SJCRH30 (cell line): ENCODE measurements around the gene MYORG. TPM values are rescaled to one million over a fixed set of nuclear protein-coding genes. Genes with fewer than 3 reads are reported as not detected.
"Not testable (repeated sequence)": the region's sequence is repeated elsewhere in the genome, so short reads cannot be mapped to it uniquely, and the experiment has no call there.

Source experiments
- DNase-seq, 2 experiments: peaks; one replicate each; pipeline ENCODE4 v3.0.0-alpha.2; 2015 to 2020
- H3K27ac ChIP-seq: fragments of 250-450 bp; sonication (Bioruptor Pico); 2 replicates; pipeline ENCODE4 v1.5.1; 2020; ENCODE audit warnings: mild to moderate bottlenecking, moderate library complexity
- H3K27me3 ChIP-seq: fragments of 250-450 bp; sonication (Bioruptor Pico); 2 replicates; pipeline ENCODE4 v1.5.1; 2020; ENCODE audit warnings: mild to moderate bottlenecking, moderate library complexity
- H3K36me3 ChIP-seq: fragments of 250-450 bp; sonication (Bioruptor Pico); 2 replicates; pipeline ENCODE4 v1.5.1; 2020; ENCODE audit warnings: mild to moderate bottlenecking, moderate library complexity
- H3K4me1 ChIP-seq: fragments of 250-450 bp; sonication (Bioruptor Pico); 2 replicates; pipeline ENCODE4 v1.5.1; 2020; ENCODE audit warnings: mild to moderate bottlenecking, moderate library complexity
- H3K4me3 ChIP-seq: fragments of 250-450 bp; sonication (Bioruptor Pico); 2 replicates; pipeline ENCODE4 v1.5.1; 2020; ENCODE audit warnings: mild to moderate bottlenecking, moderate library complexity
- H3K9me3 ChIP-seq: fragments of 250-450 bp; sonication (Bioruptor Pico); replicated peaks from 2 replicates; pipeline ENCODE4 v1.5.1; 2020; ENCODE audit warnings: mild to moderate bottlenecking, moderate library complexity
- total RNA-seq: library from RNA; depleted of rRNA; stranded (reverse); fragments of >200 nt; shearing (Covaris generic); gene quantifications from 2 replicates; pipeline ENCODE4 v1.2.3, GENCODE V29; 2014

MYORG gene
- total RNA-seq, 1 experiment from 2014 or later, result 1.8 TPM

DNA sequence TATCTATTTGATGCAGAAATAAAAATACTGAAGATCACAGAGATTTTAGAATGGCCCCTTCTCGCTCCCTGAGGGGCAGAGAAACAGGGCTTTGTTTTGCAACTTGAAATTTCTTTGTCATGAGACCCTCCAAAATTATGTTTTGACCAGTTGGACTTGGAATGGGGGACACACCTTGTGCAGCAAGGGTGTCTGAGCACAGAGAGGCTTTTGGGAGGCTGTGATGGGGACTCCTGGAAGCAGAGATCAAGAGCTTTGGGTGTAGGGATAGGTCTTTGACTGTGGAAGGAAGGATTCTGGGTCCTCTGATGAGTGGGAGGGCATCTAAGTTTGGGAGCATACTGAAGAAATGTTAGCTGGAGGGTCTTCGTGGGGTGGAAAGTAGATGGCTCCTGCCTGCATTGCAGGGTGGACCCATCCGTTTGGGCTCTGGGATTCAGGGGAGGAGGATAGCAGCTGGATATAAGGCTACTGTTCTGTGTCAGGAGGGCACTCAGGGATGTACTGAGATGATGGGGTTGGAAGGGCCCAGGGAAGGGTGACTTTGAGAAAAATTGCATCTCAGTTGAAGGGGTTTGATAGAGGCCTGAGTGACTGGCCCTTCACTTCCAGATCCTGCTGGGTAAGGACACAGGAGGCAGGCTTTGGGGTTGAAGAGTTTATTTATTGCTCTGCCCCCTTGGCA, 1.8 kb upstream of the MYORG start:
- Histone ChIP-seq H3K36me3 (no peaks in the 10 kb centered on the region), H3K27me3 (no peaks in the 10 kb centered on the region), H3K4me1 (peaks cover 15% of the 10 kb centered on the region), H3K27ac (no peak overlapping the region), H3K9me3 (no peaks in the 10 kb centered on the region), H3K4me3 (no peak overlapping the region)
- no peak for DNase-seq

GRCh38 chr9:34377404-34377746, 677 bp upstream of the MYORG start:
- Histone ChIP-seq H3K4me1 (peaks cover 15% of the 10 kb centered on the region), H3K27me3 (no peaks in the 10 kb centered on the region), H3K4me3 (peak overlapping the region; percentile 68), H3K27ac (no peak overlapping the region), H3K9me3 (no peaks in the 10 kb centered on the region), H3K36me3 (no peaks in the 10 kb centered on the region)
- DNase-seq, result no peak

- H3K9me3 ChIP-seq, result no peaks in the 10 kb centered on the region
- peaks cover 15% of the 10 kb centered on the region for H3K4me1 ChIP-seq
- peak overlapping the region; percentile 68 for H3K4me3 ChIP-seq
- H3K27me3 ChIP-seq, result no peaks in the 10 kb centered on the region
- H3K36me3 ChIP-seq, result no peaks in the 10 kb centered on the region
- H3K27ac ChIP-seq, result no peak overlapping the region
- peak; percentile 49 to 57 for DNase-seq
Observed at GRCh38 chr9:34375901-34376595, 650 bp downstream of the MYORG start.

DNA sequence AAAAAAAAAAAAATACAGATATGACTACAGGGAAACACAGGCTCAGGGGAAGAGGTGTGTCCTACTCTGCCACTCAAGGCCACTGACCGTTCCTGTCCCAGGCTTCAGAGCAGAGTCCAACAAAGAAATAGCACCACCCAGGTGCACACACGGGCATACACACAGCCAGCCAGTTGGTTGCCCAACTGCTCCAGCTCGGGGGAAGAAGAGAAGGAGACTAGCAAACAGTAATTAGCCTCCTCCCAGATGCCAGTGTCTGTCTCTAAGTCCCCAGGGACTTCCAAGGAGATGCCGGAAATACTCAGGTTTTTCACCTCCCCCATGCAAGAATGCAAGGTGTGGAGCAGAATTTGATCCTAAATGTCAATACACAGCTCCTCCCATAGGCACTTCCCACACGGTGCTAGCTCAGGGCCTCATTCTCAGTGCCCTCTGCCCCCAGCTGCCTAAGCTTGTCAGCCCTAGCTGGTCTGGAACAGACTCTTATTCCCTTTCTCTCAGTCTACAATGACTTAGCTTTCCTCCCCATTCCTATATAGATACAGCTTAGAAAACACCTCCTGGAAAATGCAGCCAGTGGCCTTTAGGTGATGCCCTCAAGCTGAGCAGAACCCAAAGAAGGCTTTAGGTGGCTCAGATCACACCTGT, 1.7 kb downstream of the MYORG start:
- peak; percentile 17 to 52 for DNase-seq
- H3K4me3 ChIP-seq, result no peak overlapping the region
- no peaks in the 10 kb centered on the region for H3K9me3 ChIP-seq
- H3K4me1 ChIP-seq, result peaks cover 12% of the 10 kb centered on the region
- no peaks in the 10 kb centered on the region for H3K27me3 ChIP-seq
- H3K36me3 ChIP-seq, result no peaks in the 10 kb centered on the region
- no peak overlapping the region for H3K27ac ChIP-seq

- Histone ChIP-seq H3K4me1 (peaks cover 11% of the 10 kb centered on the region), H3K4me3 (no peak overlapping the region), H3K36me3 (no peaks in the 10 kb centered on the region), H3K27me3 (no peaks in the 10 kb centered on the region), H3K27ac (no peak overlapping the region), H3K9me3 (no peaks in the 10 kb centered on the region)
- DNase-seq, result no peak
Observed at GRCh38 chr9:34374339-34374738, 2.4 kb downstream of the MYORG start.

- H3K9me3 ChIP-seq, result no peaks in the 10 kb centered on the region
- no peak overlapping the region for H3K4me3 ChIP-seq
- no peak for DNase-seq
- H3K36me3 ChIP-seq, result no peaks in the 10 kb centered on the region
- no peak overlapping the region for H3K27ac ChIP-seq
- H3K4me1 ChIP-seq, result peaks cover 11% of the 10 kb centered on the region
- no peaks in the 10 kb centered on the region for H3K27me3 ChIP-seq
Observed at GRCh38 chr9:34373749-34374148, 2.9 kb downstream of the MYORG start.

GRCh38 chr9:34372467-34373011, 4.2 kb downstream of the MYORG start:
- Histone ChIP-seq H3K4me1 (peaks cover 11% of the 10 kb centered on the region), H3K9me3 (no peaks in the 10 kb centered on the region), H3K36me3 (no peaks in the 10 kb centered on the region), H3K27ac (no peak overlapping the region), H3K4me3 (no peak overlapping the region), H3K27me3 (no peaks in the 10 kb centered on the region)
- DNase-seq, result no peak

DNA sequence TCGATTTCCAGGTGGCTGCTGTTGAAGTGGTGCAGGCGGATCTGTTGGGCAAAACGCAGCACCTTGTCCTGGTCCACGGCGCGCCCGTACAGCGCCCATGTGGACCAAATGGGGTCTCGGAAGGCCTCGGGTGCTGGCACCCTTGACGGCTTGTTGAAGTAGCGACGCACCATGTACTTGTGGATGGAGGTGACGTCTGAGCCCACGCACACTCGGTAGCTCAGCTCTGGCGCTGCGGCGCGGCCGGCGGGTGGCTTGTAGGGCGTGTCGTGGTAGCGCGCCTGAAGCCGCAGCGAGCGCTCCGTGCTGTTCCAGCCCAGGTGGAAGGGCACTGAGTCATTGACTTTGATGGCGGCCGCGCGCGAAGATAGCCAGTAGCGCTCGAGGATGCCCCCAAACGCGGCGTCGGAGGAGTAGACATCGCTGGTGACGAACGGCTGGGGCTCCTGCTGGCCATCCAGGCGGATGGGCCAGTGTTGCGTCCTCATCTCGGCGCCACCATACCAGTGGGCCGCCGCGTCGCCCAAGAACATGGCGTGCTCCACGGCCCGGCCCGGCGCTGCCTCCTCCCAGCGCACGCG, 4.7 kb downstream of the MYORG start:
- Histone ChIP-seq H3K9me3 (no peaks in the 10 kb centered on the region; the same call in 1 of the 2 replicates), H3K27me3 (no peaks in the 10 kb centered on the region), H3K36me3 (no peaks in the 10 kb centered on the region), H3K27ac (no peak overlapping the region), H3K4me3 (no peak overlapping the region), H3K4me1 (peaks cover 11% of the 10 kb centered on the region)
- DNase-seq, result no peak

DNA sequence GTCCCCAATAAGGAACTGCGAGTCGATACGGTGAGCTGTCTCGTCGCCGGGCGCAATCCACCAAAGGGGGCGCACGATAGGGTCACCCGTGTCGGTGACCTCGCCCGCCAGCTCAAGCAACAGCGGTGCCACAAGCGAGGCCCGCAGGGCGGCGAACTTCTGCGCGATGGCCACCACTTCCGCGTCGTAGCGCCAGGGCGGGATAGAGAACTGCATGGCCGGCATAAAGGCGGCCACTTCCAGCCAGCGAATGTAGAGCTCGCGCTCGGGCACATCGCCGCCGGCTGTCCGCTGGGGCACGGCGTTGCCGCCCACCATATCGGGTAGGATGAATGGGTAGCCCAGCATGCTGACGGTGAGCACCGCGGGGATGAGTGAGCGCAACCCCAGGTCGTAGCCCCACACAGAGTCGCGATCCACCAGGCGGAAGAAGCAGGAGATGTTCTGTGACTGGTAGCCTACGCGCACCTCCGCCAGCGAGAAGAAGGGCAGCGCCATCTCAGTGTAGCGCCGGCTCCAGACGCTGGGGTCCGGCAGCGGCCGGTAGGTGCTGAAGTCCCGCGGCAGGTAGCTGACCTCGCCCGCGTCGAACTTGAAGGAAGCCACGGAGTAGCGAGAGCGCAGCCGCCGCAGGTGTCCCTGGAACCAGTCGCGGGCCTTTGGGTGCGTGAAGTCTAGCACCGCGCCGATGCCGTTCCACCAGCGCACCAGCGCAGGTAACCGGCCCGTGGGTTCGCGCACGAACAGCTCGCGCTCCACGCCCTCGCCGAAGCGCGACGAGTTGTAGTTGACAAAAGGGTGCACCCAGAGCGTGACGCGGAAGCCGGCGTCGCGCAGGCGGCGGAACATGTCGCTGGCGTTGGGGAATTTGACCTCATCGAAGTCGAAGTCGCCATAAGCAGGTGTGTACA, 5.5 kb downstream of the MYORG start:
- DNase-seq, result no peak
- Histone ChIP-seq H3K9me3 (no peaks in the 10 kb centered on the region; the same call in 1 of the 2 replicates), H3K4me1 (peaks cover 11% of the 10 kb centered on the region), H3K27ac (no peak overlapping the region), H3K4me3 (no peak overlapping the region), H3K27me3 (no peaks in the 10 kb centered on the region), H3K36me3 (no peaks in the 10 kb centered on the region)

- Histone ChIP-seq H3K27me3 (no peaks in the 10 kb centered on the region), H3K27ac (no peak overlapping the region), H3K4me1 (peaks cover 7% of the 10 kb centered on the region), H3K4me3 (no peak overlapping the region), H3K9me3 (no peaks in the 10 kb centered on the region; the same call in 1 of the 2 replicates), H3K36me3 (no peaks in the 10 kb centered on the region)
- DNase-seq, result no peak
Observed at GRCh38 chr9:34370335-34370969, 6.2 kb downstream of the MYORG start.

DNA sequence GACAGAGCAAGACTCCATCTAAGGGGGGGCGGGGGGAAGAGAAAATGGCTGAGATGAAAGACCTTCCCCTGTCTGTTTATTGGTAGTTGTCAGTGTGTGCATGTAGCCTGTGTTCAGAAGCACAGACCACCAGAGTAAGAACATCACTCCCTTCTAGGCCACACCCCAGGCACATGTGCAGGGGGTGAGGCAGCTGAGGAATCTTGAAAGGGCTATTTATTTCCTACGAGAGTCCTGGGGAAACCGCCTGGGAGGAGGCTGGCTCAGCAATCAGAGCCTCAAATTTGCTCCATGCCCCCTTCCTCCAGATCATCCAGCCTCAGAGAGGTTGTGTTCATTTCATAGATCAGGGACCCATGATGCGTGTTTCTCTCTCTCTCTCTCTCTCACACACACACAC, 7.1 kb downstream of the MYORG start:
- Histone ChIP-seq H3K36me3 (no peaks in the 10 kb centered on the region), H3K27me3 (no peaks in the 10 kb centered on the region), H3K9me3 (no peaks in the 10 kb centered on the region; the same call in 1 of the 2 replicates), H3K4me1 (no peaks in the 10 kb centered on the region), H3K27ac (no peak overlapping the region), H3K4me3 (no peak overlapping the region)
- no peak for DNase-seq

GRCh38 chr9:34368796-34369195, 7.9 kb downstream of the MYORG start:
- H3K36me3 ChIP-seq, H3K27me3 ChIP-seq, H3K9me3 ChIP-seq, H3K4me1 ChIP-seq, DNase-seq, H3K4me3 ChIP-seq, H3K27ac ChIP-seq: not testable (repeated sequence)

- not testable (repeated sequence) for H3K27me3 ChIP-seq, H3K4me3 ChIP-seq, H3K36me3 ChIP-seq, H3K9me3 ChIP-seq, H3K27ac ChIP-seq, DNase-seq, H3K4me1 ChIP-seq
Observed at GRCh38 chr9:34367751-34368410, 8.8 kb downstream of the MYORG start.
